HCT116 (cell line): ENCODE measurements around the gene PSMD11. TPM values are rescaled to one million over a fixed set of nuclear protein-coding genes. Genes with fewer than 3 reads are reported as not detected.

ENCODE experiments used
- ATAC-seq: fragments of 200-7000 bp; cut with Tn5 transposase; 2 replicates; pipeline ENCODE4 v1.9.1; 2020; ENCODE audit warnings: mild to moderate bottlenecking, moderate library complexity
- BruUV-seq: library from RNA; stranded (reverse); fragments of 400-500 nt; replicated peaks from 2 replicates; lab custom pipeline; 2021; lab: Mats Ljungman, UMichigan
- CTCF ChIA-PET: fragments of 300-600 bp; sonication (Branson Sonifier 250); formaldehyde crosslinking; loops from one replicate; lab custom pipeline; 2021; ENCODE audit warnings: antibody characterized with exemption; lab: Charles Lee
- POLR2A ChIA-PET: fragments of 300-600, 350-600 bp; sonication (Branson Sonifier 250); formaldehyde crosslinking; loops from one replicate; lab custom pipeline; 2021; ENCODE audit warnings: antibody characterized with exemption; lab: Charles Lee
- RAD21 ChIA-PET, 2 experiments: fragments of 300-600 bp; sonication (Branson Sonifier 250); formaldehyde crosslinking; loops; one replicate each; lab custom pipeline; 2023; ENCODE audit warnings: low total read pairs in 2 of 2; ENCODE audit not compliant: uncharacterized antibody in 2 of 2, unreplicated experiment in 2 of 2, low non-redundant PET in 1 of 2; lab: Charles Lee
- DNase-seq: peaks from one replicate; pipeline ENCODE4 v3.0.0-alpha.2; 2010; ENCODE audit warnings: low read depth, low spot score
- H2AFZ ChIP-seq: fragments of 200-600 bp; shearing (Covaris generic), sonication (generic); 2 replicates; pipeline ENCODE4 v1.6.1; 2017; ENCODE audit warnings: low read depth, mixed run types, mixed read lengths, antibody characterized with exemption, low read length; ENCODE audit not compliant: poor library complexity, severe bottlenecking
- H3K27ac ChIP-seq: 2 replicates; pipeline ENCODE4 v1.5.1; 2012; ENCODE audit warnings: low read depth, low read length
- H3K27me3 ChIP-seq: fragments of 200-600 bp; sonication (generic); 2 replicates; pipeline ENCODE4 v1.6.1; 2016; ENCODE audit warnings: mixed run types, low read length, mixed read lengths; ENCODE audit not compliant: insufficient read depth
- H3K36me3 ChIP-seq, 2 experiments: fragments of 200-500 bp in 1 of 2; fragments of 200-600 bp in 1 of 2; sonication (Bioruptor generic) in 1 of 2; sonication (generic) in 1 of 2; 2 replicates each; pipeline versions ENCODE4 v1.5.1 to v1.6.1; 2014 to 2016; ENCODE audit warnings: low read length in 2 of 2, inconsistent platforms in 1 of 2, mixed read lengths in 1 of 2, mixed run types in 1 of 2; ENCODE audit not compliant: insufficient read depth in 2 of 2, control insufficient read depth in 1 of 2
- H3K4me1 ChIP-seq, 2 experiments: fragments of 200-600 bp in 1 of 2; sonication (generic) in 1 of 2; 2 replicates each; pipeline versions ENCODE4 v1.5.1 to v1.6.1; 2012 to 2017; ENCODE audit warnings: low read length in 2 of 2, inconsistent platforms in 1 of 2, mild to moderate bottlenecking in 1 of 2, mixed read lengths in 1 of 2, mixed run types in 1 of 2, moderate library complexity in 1 of 2; ENCODE audit not compliant: insufficient read depth in 2 of 2, control insufficient read depth in 1 of 2
- H3K4me2 ChIP-seq: fragments of 200-600 bp; sonication (generic); 2 replicates; pipeline ENCODE4 v1.6.1; 2017; ENCODE audit warnings: mixed run types, low read length, mixed read lengths
- H3K4me3 ChIP-seq, 2 experiments: fragments of 200-600 bp in 1 of 2; sonication (generic) in 1 of 2; replicated peaks in 1 of 2; 2 replicates each; pipeline ENCODE4 v1.5.1; 2011 to 2016; ENCODE audit warnings: low read length in 2 of 2, control low read depth in 1 of 2, low read depth in 1 of 2, mild to moderate bottlenecking in 1 of 2, mixed read lengths in 1 of 2, mixed run types in 1 of 2
- H3K79me2 ChIP-seq: fragments of 200-600 bp; sonication (generic); 2 replicates; pipeline ENCODE4 v1.6.1; 2017; ENCODE audit warnings: mild to moderate bottlenecking, mixed run types, low read length, moderate library complexity, mixed read lengths; ENCODE audit not compliant: insufficient read depth
- H3K9ac ChIP-seq: fragments of 200-600 bp; sonication (generic); 2 replicates; pipeline ENCODE4 v1.6.1; 2016; ENCODE audit warnings: low read length, mixed read lengths
- H3K9me2 ChIP-seq: fragments of 200-600 bp; sonication (generic), shearing (Covaris generic); 2 replicates; pipeline ENCODE4 v1.6.1; 2017; ENCODE audit warnings: mixed run types, mild to moderate bottlenecking, moderate library complexity; ENCODE audit not compliant: insufficient read depth
- H3K9me3 ChIP-seq, 2 experiments: fragments of 200-500 bp in 1 of 2; fragments of 200-600 bp in 1 of 2; sonication (Bioruptor generic) in 1 of 2; sonication (generic) in 1 of 2; 2 replicates each; pipeline ENCODE4 v1.6.1; 2014 to 2017; ENCODE audit warnings: low read length in 2 of 2, mixed read lengths in 2 of 2, inconsistent platforms in 1 of 2, low read depth in 1 of 2, mild to moderate bottlenecking in 1 of 2, mixed run types in 1 of 2, moderate library complexity in 1 of 2; ENCODE audit not compliant: control insufficient read depth in 1 of 2, insufficient read depth in 1 of 2
- H4K20me1 ChIP-seq: fragments of 200-600 bp; sonication (generic), shearing (Covaris generic); 2 replicates; pipeline ENCODE4 v1.6.1; 2017; ENCODE audit warnings: mixed run types, mild to moderate bottlenecking, moderate library complexity; ENCODE audit not compliant: insufficient read depth
- EGR1 ChIP-seq: IDR thresholded peaks from 2 replicates; pipeline ENCODE4 v1.6.1; 2012; ENCODE audit warnings: low read depth
- EZH2 ChIP-seq: fragments of 200-600 bp; sonication (generic); IDR thresholded peaks from 2 replicates; pipeline ENCODE4 v1.6.1; 2017; ENCODE audit warnings: antibody characterized with exemption, mixed run types
- FOSL1 ChIP-seq: IDR thresholded peaks from 2 replicates; pipeline ENCODE4 v1.6.1; 2012; ENCODE audit warnings: low read depth
- MAX ChIP-seq: IDR thresholded peaks from 2 replicates; pipeline ENCODE4 v1.6.1; 2012
- SIN3A ChIP-seq: IDR thresholded peaks from 2 replicates; pipeline ENCODE4 v1.6.1; 2012; ENCODE audit warnings: low read depth
- SRF ChIP-seq: IDR thresholded peaks from 2 replicates; pipeline ENCODE4 v1.6.1; 2012; ENCODE audit warnings: low read depth
- TCF7L2 ChIP-seq: IDR thresholded peaks from 2 replicates; pipeline ENCODE4 v1.7.0; 2011; ENCODE audit warnings: borderline replicate concordance, inconsistent platforms; ENCODE audit not compliant: insufficient read depth, insufficient read length; ENCODE audit errors: extremely low read depth
- ZBTB33 ChIP-seq: IDR thresholded peaks from 2 replicates; pipeline ENCODE4 v1.6.1; 2011; ENCODE audit warnings: mild to moderate bottlenecking, low read length, moderate library complexity; ENCODE audit not compliant: insufficient replicate concordance; ENCODE audit errors: extremely low read depth
- ZFX ChIP-seq: fragments of 450-650 bp; IDR thresholded peaks from 2 replicates; pipeline ENCODE4 v1.6.1; 2017
- intact Hi-C: fragments of 100-400 bp; cut with micrococcal nuclease; formaldehyde crosslinking; loops from 2 replicates; pipeline ENCODE4 v1.10.0; 2022
- total RNA-seq: library from RNA; stranded (reverse); gene quantifications from one replicate; pipeline ENCODE4 v1.2.1, GENCODE V29; 2021; ENCODE audit not compliant: unreplicated experiment

Gene PSMD11
- total RNA-seq, 1 experiment from 2014 or later, result 143 TPM

GRCh38 chr17:32440722-32441121, 3.6 kb upstream of the PSMD11 start:
- Histone ChIP-seq H3K9me3 (peaks cover 0 to 4% of the 10 kb centered on the region in 2 experiments; a peak in 2 of 4 replicates), H2AFZ (no peak overlapping the region), H3K36me3 (no peaks in the 10 kb centered on the region), H3K4me3 (no peak overlapping the region), H3K4me1 (peaks cover 4 to 13% of the 10 kb centered on the region in 2 experiments; a peak in 3 of 4 replicates), H3K4me2 (no peak overlapping the region), H3K27me3 (no peaks in the 10 kb centered on the region), H3K9me2 (no peaks in the 10 kb centered on the region), H4K20me1 (peaks cover 2% of the 10 kb centered on the region; the same call in 1 of the 2 replicates), H3K27ac (no peak overlapping the region), H3K9ac (no peak overlapping the region), H3K79me2 (peaks cover 14% of the 10 kb centered on the region)
- no TSS peak for BruUV-seq
- intact Hi-C loops, result no loop called here
- ChIA-PET POLR2A (no interaction called here), CTCF (no interaction called here), RAD21 (no interaction called here)
- no peak for DNase-seq
- ATAC-seq, result no peak
- TF ChIP-seq TCF7L2, result no peak
- no peak for TF ChIP-seq MAX
- TF ChIP-seq ZFX, result no peak
- TF ChIP-seq FOSL1, result no peak
- TF ChIP-seq SRF, result no peak
- no peak for TF ChIP-seq ZBTB33
- no peak for TF ChIP-seq EZH2
- TF ChIP-seq EGR1, result no peak
- no peak for TF ChIP-seq SIN3A
